Memory B cell (primary cell): Measurements from ENCODE around the gene ZNF792.
"Not testable (repeated sequence)": the region's sequence is repeated elsewhere in the genome, so short reads cannot be mapped to it uniquely, and the experiment has no call there.

Experiments used
- ATAC-seq: fragments of 150-1000 bp; cut with Tn5 transposase; 2 replicates; pipeline ENCODE4 v1.10.0; 2021; ENCODE audit warnings: low read depth, mild to moderate bottlenecking, moderate library complexity
- DNase-seq, 2 donors: peaks; one replicate each; pipeline ENCODE4 v3.0.0; 2022; ENCODE audit warnings: low spot score in 2 of 2
- H3K27ac Mint-ChIP-seq: one replicate; pipeline ENCODE4 v1.8.0; 2022; ENCODE audit warnings: mild to moderate bottlenecking, moderate library complexity, mixed read lengths
- H3K27me3 Mint-ChIP-seq: one replicate; pipeline ENCODE4 v1.8.0; 2022; ENCODE audit warnings: mixed read lengths
- H3K36me3 Mint-ChIP-seq: one replicate; pipeline ENCODE4 v1.8.0; 2022; ENCODE audit warnings: mild to moderate bottlenecking, mixed read lengths
- H3K4me1 Mint-ChIP-seq: one replicate; pipeline ENCODE4 v1.8.0; 2022; ENCODE audit warnings: mixed read lengths
- H3K4me3 Mint-ChIP-seq: one replicate; pipeline ENCODE4 v1.8.0; 2022; ENCODE audit warnings: mild to moderate bottlenecking, moderate library complexity, mixed read lengths
- H3K9me3 Mint-ChIP-seq: one replicate; pipeline ENCODE4 v1.8.0; 2022; ENCODE audit warnings: mixed read lengths

The ZNF792 gene

GRCh38 chr19:35004517-35005255 is 40.7 kb upstream of the ZNF792 start:
- H3K27me3 Mint-ChIP-seq: no peaks in the 10 kb centered on the region
- H3K27ac Mint-ChIP-seq: no peak overlapping the region
- no peak overlapping the region for H3K4me3 Mint-ChIP-seq
- H3K9me3 Mint-ChIP-seq: no peaks in the 10 kb centered on the region
- peaks cover 2% of the 10 kb centered on the region for H3K36me3 Mint-ChIP-seq
- ATAC-seq: no peak
- peaks cover 36% of the 10 kb centered on the region for H3K4me1 Mint-ChIP-seq
- no peak for DNase-seq

GRCh38 chr19:35002037-35002535 is 38.1 kb upstream of the ZNF792 start:
- H3K27ac Mint-ChIP-seq: peak overlapping the region; percentile 66
- no peak for DNase-seq
- H3K9me3 Mint-ChIP-seq: no peaks in the 10 kb centered on the region
- no peak for ATAC-seq
- peaks cover 2% of the 10 kb centered on the region for H3K36me3 Mint-ChIP-seq
- H3K4me3 Mint-ChIP-seq: peak overlapping the region; percentile 92
- H3K4me1 Mint-ChIP-seq: peaks cover 43% of the 10 kb centered on the region
- H3K27me3 Mint-ChIP-seq: no peaks in the 10 kb centered on the region

GRCh38 chr19:35000647-35001501 is 36.8 kb upstream of the ZNF792 start:
- peaks cover 40% of the 10 kb centered on the region for H3K4me1 Mint-ChIP-seq

GRCh38 chr19:35000338-35000646 is 36.3 kb upstream of the ZNF792 start:
- Mint-ChIP-seq H3K9me3 (no peaks in the 10 kb centered on the region), H3K27ac (peak overlapping the region; percentile 87), H3K36me3 (peaks cover 2% of the 10 kb centered on the region), H3K4me3 (peak overlapping the region; percentile 67), H3K27me3 (no peaks in the 10 kb centered on the region), H3K4me1 (peaks cover 39% of the 10 kb centered on the region)
- DNase-seq (no peak), ATAC-seq (no peak)

More at GRCh38 chr19:35000647-35001501, 36.8 kb upstream of the ZNF792 start:
- H3K9me3 Mint-ChIP-seq: no peaks in the 10 kb centered on the region
- no peaks in the 10 kb centered on the region for H3K27me3 Mint-ChIP-seq
- peak overlapping the region; percentile 92 for H3K4me3 Mint-ChIP-seq
- peak in 1 of 2 donors; percentile 31 for DNase-seq
- peak overlapping the region; percentile 87 for H3K27ac Mint-ChIP-seq
- H3K36me3 Mint-ChIP-seq: peaks cover 2% of the 10 kb centered on the region
- peak; percentile 20 for ATAC-seq

- no peaks in the 10 kb centered on the region for H3K9me3 Mint-ChIP-seq
- H3K27me3 Mint-ChIP-seq: no peaks in the 10 kb centered on the region
- H3K27ac Mint-ChIP-seq: peak within 1 kb of the TSS; percentile 87
- H3K4me1 Mint-ChIP-seq: peaks cover 37% of the 10 kb centered on the region
- ATAC-seq: peak; percentile 64
- H3K36me3 Mint-ChIP-seq: no peaks in the 10 kb centered on the region
- DNase-seq: peak; percentile 47 to 53
- peak within 1 kb of the TSS; percentile 92 for H3K4me3 Mint-ChIP-seq
Measured at GRCh38 chr19:34999498-35000337, 35.7 kb upstream of the ZNF792 start, which contains the start of gene GRAMD1A. GRAMD1A (plus strand) TSS chr19:35000323; CDS start chr19:35000479, 156 bp downstream.

GRCh38 chr19:34998777-34999497 is 34.9 kb upstream of the ZNF792 start:
- Mint-ChIP-seq H3K27ac (no peak overlapping the region), H3K27me3 (peaks cover 1% of the 10 kb centered on the region), H3K9me3 (no peaks in the 10 kb centered on the region), H3K4me1 (peaks cover 33% of the 10 kb centered on the region), H3K36me3 (no peaks in the 10 kb centered on the region), H3K4me3 (peak overlapping the region; percentile 91)
- DNase-seq: no peak
- ATAC-seq: no peak

- not testable (repeated sequence) for H3K27ac Mint-ChIP-seq, H3K4me3 Mint-ChIP-seq
Measured at GRCh38 chr19:34998224-34998623, 34.2 kb upstream of the ZNF792 start.

GRCh38 chr19:34997071-34997617 is 33.1 kb upstream of the ZNF792 start:
- no peak overlapping the region for H3K4me3 Mint-ChIP-seq
- peaks cover 18% of the 10 kb centered on the region for H3K4me1 Mint-ChIP-seq
- peaks cover 5% of the 10 kb centered on the region for H3K27me3 Mint-ChIP-seq
- H3K9me3 Mint-ChIP-seq: no peaks in the 10 kb centered on the region
- DNase-seq: no peak
- no peak overlapping the region for H3K27ac Mint-ChIP-seq
- no peaks in the 10 kb centered on the region for H3K36me3 Mint-ChIP-seq
- ATAC-seq: no peak

More at GRCh38 chr19:34998224-34998623, 34.2 kb upstream of the ZNF792 start:
- not testable (repeated sequence) for H3K36me3 Mint-ChIP-seq, H3K27me3 Mint-ChIP-seq, ATAC-seq, H3K9me3 Mint-ChIP-seq, DNase-seq
- H3K4me1 Mint-ChIP-seq: peaks cover 27% of the 10 kb centered on the region

GRCh38 chr19:34995551-34995950 is 31.5 kb upstream of the ZNF792 start:
- ATAC-seq: no peak
- Mint-ChIP-seq H3K9me3 (no peaks in the 10 kb centered on the region), H3K27ac (no peak overlapping the region), H3K36me3 (no peaks in the 10 kb centered on the region), H3K27me3 (peaks cover 6% of the 10 kb centered on the region), H3K4me3 (no peak overlapping the region), H3K4me1 (peaks cover 9% of the 10 kb centered on the region)
- no peak for DNase-seq

GRCh38 chr19:34994643-34995541 is 30.9 kb upstream of the ZNF792 start:
- Mint-ChIP-seq H3K27me3 (peaks cover 6% of the 10 kb centered on the region), H3K4me3 (no peak overlapping the region), H3K4me1 (peaks cover 10% of the 10 kb centered on the region), H3K9me3 (no peaks in the 10 kb centered on the region), H3K36me3 (no peaks in the 10 kb centered on the region), H3K27ac (no peak overlapping the region)
- ATAC-seq: no peak
- no peak for DNase-seq

- no peak overlapping the region for H3K4me3 Mint-ChIP-seq
- H3K27ac Mint-ChIP-seq: no peak overlapping the region
- H3K9me3 Mint-ChIP-seq: no peaks in the 10 kb centered on the region
- H3K4me1 Mint-ChIP-seq: peaks cover 10% of the 10 kb centered on the region
- ATAC-seq (no peak), DNase-seq (no peak)
- peaks cover 6% of the 10 kb centered on the region for H3K27me3 Mint-ChIP-seq
- no peaks in the 10 kb centered on the region for H3K36me3 Mint-ChIP-seq
Measured at GRCh38 chr19:34994286-34994642, 30.2 kb upstream of the ZNF792 start.

GRCh38 chr19:34992582-34992981 is 28.6 kb upstream of the ZNF792 start:
- H3K4me3 Mint-ChIP-seq, DNase-seq, H3K36me3 Mint-ChIP-seq, H3K27ac Mint-ChIP-seq, H3K4me1 Mint-ChIP-seq, ATAC-seq, H3K9me3 Mint-ChIP-seq, H3K27me3 Mint-ChIP-seq: not testable (repeated sequence)
